Umbilical cord (tissue), 2 donors: Measurements from ENCODE around the gene GLB1L3. TPM values are rescaled to one million over a fixed set of nuclear protein-coding genes. Genes with fewer than 3 reads are reported as not detected.

Experiments used
- DNase-seq: peaks from one replicate; pipeline ENCODE4 v3.0.0-alpha.2; 2015; ENCODE audit warnings: low spot score
- total RNA-seq: library from RNA; depleted of rRNA; stranded (reverse); fragments of >200 nt; gene quantifications from one replicate; pipeline ENCODE4 v1.2.3, GENCODE V29; 2014; ENCODE audit warnings: low replicate concordance; ENCODE audit not compliant: insufficient read depth

The GLB1L3 gene
- total RNA-seq: 2.2 TPM

- DNase-seq: peak; percentile 11
Observed at GRCh38 chr11:134275534-134276395, at the start of gene GLB1L3. Gene GLB1L3 (plus strand): TSS chr11:134276379. CDS start chr11:134276741, 362 bp downstream.

- no peak for DNase-seq
Observed at GRCh38 chr11:134226806-134227325, 49.3 kb upstream of the GLB1L3 start.

- DNase-seq: no peak
Observed at GRCh38 chr11:134228625-134229024, 47.6 kb upstream of the GLB1L3 start.

- DNase-seq: no peak
Observed at GRCh38 chr11:134229126-134229790, 46.9 kb upstream of the GLB1L3 start.

- DNase-seq: no peak
Observed at GRCh38 chr11:134230339-134230738, 45.8 kb upstream of the GLB1L3 start.

- DNase-seq: no peak
Observed at GRCh38 chr11:134231958-134232659, 44.1 kb upstream of the GLB1L3 start.

GRCh38 chr11:134233729-134234179, 42.4 kb upstream of the GLB1L3 start:
- DNase-seq: no peak

GRCh38 chr11:134235399-134235798, 40.8 kb upstream of the GLB1L3 start:
- no peak for DNase-seq

GRCh38 chr11:134236834-134237556, 39.2 kb upstream of the GLB1L3 start:
- no peak for DNase-seq

- no peak for DNase-seq
Observed at GRCh38 chr11:134237557-134237922, 38.6 kb upstream of the GLB1L3 start.

GRCh38 chr11:134238956-134239355, 37.2 kb upstream of the GLB1L3 start:
- no peak for DNase-seq

- no peak for DNase-seq
Observed at GRCh38 chr11:134240592-134240991, 35.6 kb upstream of the GLB1L3 start.

- DNase-seq: no peak
Observed at GRCh38 chr11:134242376-134242775, 33.8 kb upstream of the GLB1L3 start.

- no peak for DNase-seq
Observed at GRCh38 chr11:134243913-134244312, 32.3 kb upstream of the GLB1L3 start.

GRCh38 chr11:134244593-134244992, 31.6 kb upstream of the GLB1L3 start:
- DNase-seq: no peak

- DNase-seq: no peak
Observed at GRCh38 chr11:134245434-134245833, 30.7 kb upstream of the GLB1L3 start.

GRCh38 chr11:134246100-134246499, 30.1 kb upstream of the GLB1L3 start:
- no peak for DNase-seq

GRCh38 chr11:134246678-134247077, 29.5 kb upstream of the GLB1L3 start:
- DNase-seq: no peak

GRCh38 chr11:134248910-134249480, 27.2 kb upstream of the GLB1L3 start:
- DNase-seq: no peak

- no peak for DNase-seq
Observed at GRCh38 chr11:134250246-134250645, 25.9 kb upstream of the GLB1L3 start.

- DNase-seq: no peak
Observed at GRCh38 chr11:134250675-134251074, 25.5 kb upstream of the GLB1L3 start.
